ENCODE results near the gene MC2R.

Gene MC2R

GRCh38 chr18:13909141-13909940 is 6.0 kb downstream of the MC2R start:
- Histone ChIP-seq H3K27me3 (ENCODE audit: insufficient read depth, poor library complexity, severe bottlenecking) (peaks cover 13% of the 10 kb centered on the region), H3K4me3 (replicated peaks; ENCODE audit: insufficient read depth, low read length) (no peak overlapping the region), H3K27ac (replicated peaks) (no peak overlapping the region)
- TF ChIP-seq REST (IDR thresholded peaks at IDR 0.05; ENCODE audit: insufficient replicate concordance, low read depth) (no peak), SPI1 (IDR thresholded peaks at IDR 0.05; ENCODE audit: borderline replicate concordance, low read depth) (no peak), POLR2AphosphoS5 (IDR thresholded peaks at IDR 0.05; ENCODE audit: low read depth) (no peak), CTCF (IDR thresholded peaks at IDR 0.05; ENCODE audit: insufficient read depth, low read length) (no peak), GABPA (IDR thresholded peaks at IDR 0.05; ENCODE audit: low read depth) (no peak)
- no peak for DNase-seq (ENCODE audit: low read depth in 1 of 2, low spot score in 1 of 2)

- TF ChIP-seq SPI1 (IDR thresholded peaks at IDR 0.05; ENCODE audit: borderline replicate concordance, low read depth): no peak
- no peak for TF ChIP-seq POLR2AphosphoS5 (IDR thresholded peaks at IDR 0.05; ENCODE audit: low read depth)
- no peak for TF ChIP-seq GABPA (IDR thresholded peaks at IDR 0.05; ENCODE audit: low read depth)
- TF ChIP-seq REST (IDR thresholded peaks at IDR 0.05; ENCODE audit: insufficient replicate concordance, low read depth): peak; percentile 83
- TF ChIP-seq CTCF (IDR thresholded peaks at IDR 0.05; ENCODE audit: insufficient read depth, low read length): no peak
- no peak for DNase-seq (ENCODE audit: low read depth in 1 of 2, low spot score in 1 of 2)
- Histone ChIP-seq H3K27me3 (ENCODE audit: insufficient read depth, poor library complexity, severe bottlenecking) (no peaks in the 10 kb centered on the region), H3K4me3 (replicated peaks; ENCODE audit: insufficient read depth, low read length) (no peak overlapping the region), H3K27ac (replicated peaks) (no peak overlapping the region)
Measured at GRCh38 chr18:13900633-13901032, 14.7 kb downstream of the MC2R start.

- Histone ChIP-seq H3K27ac (replicated peaks) (no peak overlapping the region), H3K27me3 (ENCODE audit: insufficient read depth, poor library complexity, severe bottlenecking) (no peaks in the 10 kb centered on the region), H3K4me3 (replicated peaks; ENCODE audit: insufficient read depth, low read length) (no peak overlapping the region)
- no peak for TF ChIP-seq POLR2AphosphoS5 (IDR thresholded peaks at IDR 0.05; ENCODE audit: low read depth)
- no peak for TF ChIP-seq CTCF (IDR thresholded peaks at IDR 0.05; ENCODE audit: insufficient read depth, low read length)
- TF ChIP-seq GABPA (IDR thresholded peaks at IDR 0.05; ENCODE audit: low read depth): no peak
- TF ChIP-seq SPI1 (IDR thresholded peaks at IDR 0.05; ENCODE audit: borderline replicate concordance, low read depth): no peak
- no peak for TF ChIP-seq REST (IDR thresholded peaks at IDR 0.05; ENCODE audit: insufficient replicate concordance, low read depth)
- DNase-seq (ENCODE audit: low read depth in 1 of 2, low spot score in 1 of 2): no peak
Measured at GRCh38 chr18:13895505-13896033, 19.8 kb downstream of the MC2R start.

Data from HL-60 (cell line).